IMR-90 (cell line): ENCODE results near the gene MAPRE2.

Source experiments
- CTCF ChIP-seq: conservative IDR thresholded peaks from 2 replicates; pipeline ENCODE4 v1.5.1; 2012; ENCODE audit warnings: mild to moderate bottlenecking, low read depth, low read length, improper control_type of control experiment
- FOS ChIP-seq: fragments of 150-350 bp; IDR thresholded peaks from 2 replicates; pipeline ENCODE4 v1.6.1; 2016; ENCODE audit warnings: low read depth, low read length
- MAZ ChIP-seq: IDR thresholded peaks from 2 replicates; pipeline ENCODE4 v1.6.1; 2012; ENCODE audit warnings: low read depth, mild to moderate bottlenecking, low read length, improper control_type of control experiment, moderate library complexity, borderline replicate concordance
- MXI1 ChIP-seq: IDR thresholded peaks from 2 replicates; pipeline ENCODE4 v1.6.1; 2012; ENCODE audit warnings: low read depth, mild to moderate bottlenecking, low read length, moderate library complexity, borderline replicate concordance
- POLR2A ChIP-seq: IDR thresholded peaks from 2 replicates; pipeline ENCODE4 v1.6.1; 2012; ENCODE audit warnings: mild to moderate bottlenecking, low read depth, low read length
- RAD21 ChIP-seq: IDR thresholded peaks from 2 replicates; pipeline ENCODE4 v1.6.1; 2012; ENCODE audit warnings: low read length, improper control_type of control experiment
- RCOR1 ChIP-seq: IDR thresholded peaks from 2 replicates; pipeline ENCODE4 v1.6.1; 2012; ENCODE audit warnings: mild to moderate bottlenecking, low read length, improper control_type of control experiment; ENCODE audit not compliant: insufficient replicate concordance
- RFX5 ChIP-seq: IDR thresholded peaks from 2 replicates; pipeline ENCODE4 v1.8.0; 2012; ENCODE audit warnings: low read depth, mild to moderate bottlenecking, low read length, moderate library complexity
- SMC3 ChIP-seq: fragments of 150-350 bp; IDR thresholded peaks from 2 replicates; pipeline ENCODE4 v1.6.1; 2016; ENCODE audit warnings: low read depth, mild to moderate bottlenecking, antibody characterized with exemption, low read length, moderate library complexity
- TF ChIP-seq, protein P1 (sequence below): fragments of 150-350 bp; IDR thresholded peaks from 2 replicates; pipeline ENCODE4 v1.6.1; 2017; ENCODE audit warnings: mild to moderate bottlenecking, antibody characterized with exemption, low read length, low read depth

DNA sequence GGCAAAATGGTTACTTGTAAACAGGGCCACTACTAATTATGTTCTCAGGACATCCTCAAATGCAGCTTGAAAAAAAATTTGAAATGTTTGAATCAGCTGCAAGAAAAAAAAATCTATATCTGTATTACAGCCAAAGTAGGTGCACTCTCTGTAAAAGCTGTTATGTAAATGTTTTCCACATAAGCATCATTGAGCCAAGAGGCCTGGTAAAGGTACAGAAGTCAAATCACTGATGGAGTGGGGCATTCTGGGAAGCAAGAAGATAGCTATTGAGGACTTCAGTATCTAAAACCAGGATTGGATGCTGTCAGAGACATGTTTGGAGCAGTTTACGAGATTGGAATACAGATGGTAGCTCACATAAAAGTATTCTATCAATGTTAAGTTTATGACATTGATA lies 80.3 kb downstream of the MAPRE2 start:
- TF ChIP-seq CTCF: no peak
- TF ChIP-seq RFX5: no peak
- TF ChIP-seq, protein P1, sequence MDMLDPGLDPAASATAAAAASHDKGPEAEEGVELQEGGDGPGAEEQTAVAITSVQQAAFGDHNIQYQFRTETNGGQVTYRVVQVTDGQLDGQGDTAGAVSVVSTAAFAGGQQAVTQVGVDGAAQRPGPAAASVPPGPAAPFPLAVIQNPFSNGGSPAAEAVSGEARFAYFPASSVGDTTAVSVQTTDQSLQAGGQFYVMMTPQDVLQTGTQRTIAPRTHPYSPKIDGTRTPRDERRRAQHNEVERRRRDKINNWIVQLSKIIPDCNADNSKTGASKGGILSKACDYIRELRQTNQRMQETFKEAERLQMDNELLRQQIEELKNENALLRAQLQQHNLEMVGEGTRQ: no peak
- no peak for TF ChIP-seq MAZ
- TF ChIP-seq SMC3: no peak
- TF ChIP-seq FOS: no peak
- TF ChIP-seq POLR2A: no peak
- no peak for TF ChIP-seq RAD21
- no peak for TF ChIP-seq MXI1
- TF ChIP-seq RCOR1: no peak
